AML-193 (cell line): Measurements from ENCODE around the gene FBXO31.

Source experiments
- DNase-seq, 2 experiments: peaks; one replicate each; lab custom pipeline; 2025; lab: John Stamatoyannopoulos, UW

FBXO31 gene

GRCh38 chr16:87309620-87310525 lies 73.7 kb downstream of the FBXO31 start:
- no peak for DNase-seq

- DNase-seq: no peak
These were observed 74.8 kb downstream of the FBXO31 start for GRCh38 chr16:87308826-87309225.

GRCh38 chr16:87306516-87306915 lies 77.1 kb downstream of the FBXO31 start:
- no peak for DNase-seq

- no peak for DNase-seq
These were observed 77.8 kb downstream of the FBXO31 start for GRCh38 chr16:87305505-87306391.

- DNase-seq: peak; percentile 26 to 28
These were observed 78.6 kb downstream of the FBXO31 start for GRCh38 chr16:87304951-87305350.

GRCh38 chr16:87303962-87304521 lies 79.5 kb downstream of the FBXO31 start:
- DNase-seq: no peak

GRCh38 chr16:87303431-87303930 lies 80.1 kb downstream of the FBXO31 start:
- DNase-seq: no peak

GRCh38 chr16:87298857-87299465 lies 84.6 kb downstream of the FBXO31 start:
- DNase-seq: no peak

- DNase-seq: peak in 1 of 2 experiments; percentile 3
These were observed 85.5 kb downstream of the FBXO31 start for GRCh38 chr16:87297918-87298631.

- no peak for DNase-seq
These were observed 86.2 kb downstream of the FBXO31 start for GRCh38 chr16:87297407-87297806.

GRCh38 chr16:87295661-87296531 lies 87.7 kb downstream of the FBXO31 start:
- no peak for DNase-seq

- no peak for DNase-seq
These were observed 88.3 kb downstream of the FBXO31 start for GRCh38 chr16:87295259-87295658.

- no peak for DNase-seq
These were observed 89.6 kb downstream of the FBXO31 start for GRCh38 chr16:87293990-87294389.

GRCh38 chr16:87291944-87292343 lies 91.6 kb downstream of the FBXO31 start:
- no peak for DNase-seq

- DNase-seq: no peak
These were observed 94.7 kb downstream of the FBXO31 start for GRCh38 chr16:87288753-87289362.

GRCh38 chr16:87286839-87287626 lies 96.5 kb downstream of the FBXO31 start:
- no peak for DNase-seq

- no peak for DNase-seq
These were observed 99.4 kb downstream of the FBXO31 start for GRCh38 chr16:87284183-87284582.

GRCh38 chr16:87279094-87279658 lies 104.4 kb downstream of the FBXO31 start:
- no peak for DNase-seq
